HL-60 (cell line): Measurements from ENCODE around the gene PLAAT2.

ENCODE experiments used
- DNase-seq, 2 experiments: peaks; one replicate each; pipeline ENCODE4 v3.0.0-alpha.2; 2010 to 2020; ENCODE audit warnings: low read depth in 1 of 2, low spot score in 1 of 2
- H3K27ac ChIP-seq: fragments of 250-450 bp; sonication (Bioruptor Pico); replicated peaks from 2 replicates; pipeline ENCODE4 v1.5.1; 2020; ENCODE audit warnings: mild to moderate bottlenecking, moderate library complexity
- H3K27me3 ChIP-seq: fragments of 250-450 bp; sonication (Bioruptor Pico); 2 replicates; pipeline ENCODE4 v1.5.1; 2021; ENCODE audit warnings: mild to moderate bottlenecking, moderate library complexity; ENCODE audit not compliant: insufficient read depth, poor library complexity, severe bottlenecking
- H3K4me3 ChIP-seq: replicated peaks from 2 replicates; pipeline ENCODE4 v1.5.1; 2011; ENCODE audit warnings: mild to moderate bottlenecking, control low read depth, low read length; ENCODE audit not compliant: insufficient read depth
- CTCF ChIP-seq: IDR thresholded peaks from one replicate; pipeline ENCODE4 v1.5.1; 2011; ENCODE audit warnings: low read length, control low read depth, inconsistent platforms; ENCODE audit not compliant: insufficient read depth
- GABPA ChIP-seq: IDR thresholded peaks from 2 replicates; pipeline ENCODE4 v1.6.1; 2012; ENCODE audit warnings: low read depth
- POLR2AphosphoS5 ChIP-seq: IDR thresholded peaks from 2 replicates; pipeline ENCODE4 v1.6.1; 2012; ENCODE audit warnings: low read depth
- SPI1 ChIP-seq: IDR thresholded peaks from 2 replicates; pipeline ENCODE4 v1.6.1; 2012; ENCODE audit warnings: low read depth, mild to moderate bottlenecking, borderline replicate concordance
- long read RNA-seq: library from polyadenylated mRNA; unstranded; transcript quantifications from one replicate; pipeline ENCODE4 v2.0.0, GENCODE V29; 2020
- TF ChIP-seq, protein P1 (sequence below): IDR thresholded peaks from 2 replicates; pipeline ENCODE4 v1.6.1; 2012; ENCODE audit warnings: low read depth; ENCODE audit not compliant: insufficient replicate concordance

Gene PLAAT2
- long read RNA-seq = 0 reads

DNA sequence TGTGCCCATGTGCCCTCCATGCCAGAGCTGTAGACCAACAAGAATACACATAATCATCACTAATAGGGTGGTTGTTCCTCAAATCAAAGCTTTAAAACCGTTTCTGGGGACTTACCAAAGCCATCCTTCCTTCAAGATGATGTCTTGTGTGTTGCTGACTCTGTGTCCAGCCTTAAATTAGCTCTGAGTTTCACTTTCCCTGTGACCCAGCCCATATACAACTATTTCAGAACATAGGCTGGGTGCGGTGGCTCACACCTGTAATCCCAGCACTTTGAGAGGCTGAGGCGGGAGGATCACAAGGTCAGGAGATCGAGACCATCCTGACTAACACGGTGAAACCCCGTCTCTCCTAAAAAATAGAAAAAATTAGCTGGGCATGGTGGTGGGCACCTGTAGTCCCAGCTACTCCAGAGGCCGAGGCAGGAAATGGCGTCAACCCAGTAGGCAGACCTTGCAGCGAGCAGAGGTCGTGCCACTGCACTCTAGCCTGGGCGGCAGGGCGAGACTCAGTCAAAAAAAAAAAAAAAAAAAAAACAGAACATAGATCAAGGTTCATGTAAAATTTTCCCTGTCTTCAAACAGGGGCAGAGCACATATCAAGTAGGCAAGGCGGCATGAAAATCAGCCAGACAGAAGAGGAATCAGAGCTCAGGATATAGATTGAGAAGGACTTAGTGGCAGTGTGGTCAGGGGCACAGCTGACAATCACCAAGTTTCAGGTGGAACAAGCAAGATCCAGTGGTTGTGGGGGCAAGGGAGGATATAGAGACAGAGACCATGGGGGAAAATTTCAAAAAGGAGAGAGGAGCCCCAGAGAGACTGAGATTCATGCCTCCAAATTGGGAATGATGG, at the start of gene PLAAT2:
Gene PLAAT2, minus strand, starts transcription at position 179 of the 855 bp plus-strand sequence. Its CDS starts 55 bp downstream, at position 124.
- TF ChIP-seq GABPA = no peak
- no peak for TF ChIP-seq POLR2AphosphoS5
- no peak for TF ChIP-seq SPI1
- TF ChIP-seq, protein P1, sequence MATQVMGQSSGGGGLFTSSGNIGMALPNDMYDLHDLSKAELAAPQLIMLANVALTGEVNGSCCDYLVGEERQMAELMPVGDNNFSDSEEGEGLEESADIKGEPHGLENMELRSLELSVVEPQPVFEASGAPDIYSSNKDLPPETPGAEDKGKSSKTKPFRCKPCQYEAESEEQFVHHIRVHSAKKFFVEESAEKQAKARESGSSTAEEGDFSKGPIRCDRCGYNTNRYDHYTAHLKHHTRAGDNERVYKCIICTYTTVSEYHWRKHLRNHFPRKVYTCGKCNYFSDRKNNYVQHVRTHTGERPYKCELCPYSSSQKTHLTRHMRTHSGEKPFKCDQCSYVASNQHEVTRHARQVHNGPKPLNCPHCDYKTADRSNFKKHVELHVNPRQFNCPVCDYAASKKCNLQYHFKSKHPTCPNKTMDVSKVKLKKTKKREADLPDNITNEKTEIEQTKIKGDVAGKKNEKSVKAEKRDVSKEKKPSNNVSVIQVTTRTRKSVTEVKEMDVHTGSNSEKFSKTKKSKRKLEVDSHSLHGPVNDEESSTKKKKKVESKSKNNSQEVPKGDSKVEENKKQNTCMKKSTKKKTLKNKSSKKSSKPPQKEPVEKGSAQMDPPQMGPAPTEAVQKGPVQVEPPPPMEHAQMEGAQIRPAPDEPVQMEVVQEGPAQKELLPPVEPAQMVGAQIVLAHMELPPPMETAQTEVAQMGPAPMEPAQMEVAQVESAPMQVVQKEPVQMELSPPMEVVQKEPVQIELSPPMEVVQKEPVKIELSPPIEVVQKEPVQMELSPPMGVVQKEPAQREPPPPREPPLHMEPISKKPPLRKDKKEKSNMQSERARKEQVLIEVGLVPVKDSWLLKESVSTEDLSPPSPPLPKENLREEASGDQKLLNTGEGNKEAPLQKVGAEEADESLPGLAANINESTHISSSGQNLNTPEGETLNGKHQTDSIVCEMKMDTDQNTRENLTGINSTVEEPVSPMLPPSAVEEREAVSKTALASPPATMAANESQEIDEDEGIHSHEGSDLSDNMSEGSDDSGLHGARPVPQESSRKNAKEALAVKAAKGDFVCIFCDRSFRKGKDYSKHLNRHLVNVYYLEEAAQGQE = no peak
- no peak for TF ChIP-seq CTCF
- Histone ChIP-seq H3K4me3 (no peak within 1 kb of the TSS), H3K27ac (no peak within 1 kb of the TSS), H3K27me3 (no peaks in the 10 kb centered on the region)
- no peak for DNase-seq

GRCh38 chr11:63612181-63612580, 49.0 kb upstream of the PLAAT2 start:
- no peak for DNase-seq
- Histone ChIP-seq H3K27ac (no peak overlapping the region), H3K27me3 (peaks cover 20% of the 10 kb centered on the region), H3K4me3 (no peak overlapping the region)
- no peak for TF ChIP-seq GABPA
- TF ChIP-seq SPI1 = no peak
- no peak for TF ChIP-seq POLR2AphosphoS5
- TF ChIP-seq, protein P1 = no peak
- TF ChIP-seq CTCF = no peak

GRCh38 chr11:63611395-63611747, 48.2 kb upstream of the PLAAT2 start:
- H3K27ac ChIP-seq = no peak overlapping the region
- no peak for TF ChIP-seq GABPA
- no peak for TF ChIP-seq CTCF
- no peak for TF ChIP-seq POLR2AphosphoS5
- peaks cover 20% of the 10 kb centered on the region for H3K27me3 ChIP-seq
- no peak overlapping the region for H3K4me3 ChIP-seq
- DNase-seq = no peak
